MCF 10A (cell line): Measurements from ENCODE around the gene DFFA. TPM values are rescaled to one million over a fixed set of nuclear protein-coding genes. Genes with fewer than 3 reads are reported as not detected.
A peak's percentile ranks its signal among the peaks of the same experiment; 100 is the strongest.
"Not testable (repeated sequence)": the region's sequence is repeated elsewhere in the genome, so short reads cannot be mapped to it uniquely, and the experiment has no call there.

Experiments used
- BruUV-seq: library from RNA; stranded (reverse); fragments of 400-500 nt; replicated peaks from 2 replicates; lab custom pipeline; 2021; lab: Mats Ljungman, UMichigan
- CTCF ChIA-PET: fragments of 300-600 bp; sonication (Branson Sonifier 250); formaldehyde crosslinking; extraction: SDS; loops from one replicate; lab custom pipeline; 2021; ENCODE audit warnings: antibody characterized with exemption, inconsistent platforms; lab: Yijun Ruan, JAX
- POLR2A ChIA-PET: fragments of 300-600, 350-650 bp; sonication (Branson Sonifier 250); formaldehyde crosslinking; extraction: SDS; loops from one replicate; lab custom pipeline; 2020; ENCODE audit warnings: antibody characterized with exemption, inconsistent platforms; lab: Yijun Ruan, JAX
- DNase-seq: peaks from one replicate; pipeline ENCODE4 v3.0.0-alpha.2; 2018; ENCODE audit not compliant: unreplicated experiment
- H3K27ac Mint-ChIP-seq: one replicate; pipeline ENCODE4 v1.8.0; 2022; ENCODE audit warnings: mild to moderate bottlenecking, low read depth, mixed read lengths; ENCODE audit not compliant: unreplicated experiment
- H3K27me3 Mint-ChIP-seq: one replicate; pipeline ENCODE4 v1.8.0; 2022; ENCODE audit warnings: mixed read lengths; ENCODE audit not compliant: insufficient read depth, unreplicated experiment
- H3K36me3 Mint-ChIP-seq: one replicate; pipeline ENCODE4 v1.8.0; 2022; ENCODE audit warnings: mild to moderate bottlenecking, moderate library complexity, mixed read lengths; ENCODE audit not compliant: insufficient read depth, unreplicated experiment
- H3K4me1 Mint-ChIP-seq: one replicate; pipeline ENCODE4 v1.8.0; 2022; ENCODE audit warnings: mixed read lengths; ENCODE audit not compliant: insufficient read depth, unreplicated experiment
- H3K4me3 Mint-ChIP-seq: one replicate; pipeline ENCODE4 v1.8.0; 2022; ENCODE audit warnings: mild to moderate bottlenecking, moderate library complexity, mixed read lengths; ENCODE audit not compliant: unreplicated experiment
- H3K9me3 Mint-ChIP-seq: one replicate; pipeline ENCODE4 v1.8.0; 2022; ENCODE audit warnings: mixed read lengths; ENCODE audit not compliant: unreplicated experiment
- CTCF ChIP-seq: fragments of 200-600 bp; IDR thresholded peaks from one replicate; pipeline ENCODE4 v1.8.0; 2022; ENCODE audit warnings: antibody characterized with exemption, mild to moderate bottlenecking; ENCODE audit not compliant: unreplicated experiment
- intact Hi-C: fragments of 100-400 bp; cut with micrococcal nuclease; formaldehyde crosslinking; loops from 2 replicates; pipeline ENCODE4 v1.14.1; 2022
- total RNA-seq: library from RNA; stranded (reverse); gene quantifications from 2 replicates; pipeline ENCODE4 v1.2.3, GENCODE V29; 2022

DFFA gene
- total RNA-seq, 1 experiment from 2014 or later = 51.3 TPM

GRCh38 chr1:10430216-10431069 lies 41.9 kb downstream of the DFFA start, which contains the start of gene CENPS:
Gene CENPS (plus strand): TSS chr1:10430433. CDS start chr1:10430518, 85 bp downstream.
- DNase-seq = peak; percentile 88
- H3K4me1 Mint-ChIP-seq = peaks cover 10% of the 10 kb centered on the region
- peak within 1 kb of the TSS; percentile 89 for H3K4me3 Mint-ChIP-seq
- no TSS peak for BruUV-seq
- intact Hi-C loops = loop anchor here (2.0 kb wide), 1 partner anchor 488 kb away; the partner anchor contains the start of genes LZIC and NMNAT1
- no peaks in the 10 kb centered on the region for H3K27me3 Mint-ChIP-seq
- peak within 1 kb of the TSS; percentile 87 for H3K27ac Mint-ChIP-seq
- POLR2A ChIA-PET = interaction anchor here (0.6 to 4.8 kb wide), 16 partner anchors 19 to 545 kb away, joined by 3 to 73 read pairs (median 4); partner anchors contain the start of genes CORT, DFFA, KIF1B and PEX14
- no peaks in the 10 kb centered on the region for H3K9me3 Mint-ChIP-seq
- TF ChIP-seq CTCF = peak; percentile 98
- CTCF ChIA-PET = interaction anchor here (0.5 to 8.2 kb wide), 32 partner anchors 9 to 505 kb away, joined by 3 to 119 read pairs (median 4); partner anchors contain the start of genes KIF1B and PEX14
- H3K36me3 Mint-ChIP-seq = peaks cover 5% of the 10 kb centered on the region

GRCh38 chr1:10429868-10430215 lies 42.5 kb downstream of the DFFA start:
- intact Hi-C loops = loop anchor here (2.0 to 5.0 kb wide), 2 partner anchors 487 to 563 kb away; partner anchors contain the start of genes LZIC and NMNAT1
- H3K27ac Mint-ChIP-seq = peak overlapping the region; percentile 87
- ChIA-PET CTCF (interaction anchor here (0.5 to 8.2 kb wide), 32 partner anchors 9 to 804 kb away, joined by 3 to 119 read pairs (median 4); partner anchors contain the start of genes KIF1B and PEX14), POLR2A (interaction anchor here (0.6 to 4.8 kb wide), 9 partner anchors 20 to 237 kb away, joined by 3 to 73 read pairs (median 5); partner anchors contain the start of genes CORT, PEX14 and PGD)
- TSS peak; percentile 45 for BruUV-seq
- peak overlapping the region; percentile 89 for H3K4me3 Mint-ChIP-seq
- no peak for TF ChIP-seq CTCF
- H3K27me3 Mint-ChIP-seq = no peaks in the 10 kb centered on the region
- H3K4me1 Mint-ChIP-seq = peaks cover 10% of the 10 kb centered on the region
- no peaks in the 10 kb centered on the region for H3K9me3 Mint-ChIP-seq
- no peak for DNase-seq
- H3K36me3 Mint-ChIP-seq = peaks cover 5% of the 10 kb centered on the region

- intact Hi-C loops = loop anchor here (1.0 to 5.0 kb wide), 3 partner anchors 52 to 562 kb away; partner anchors contain the start of gene KIF1B
- POLR2A ChIA-PET = interaction anchor here (0.7 to 4.8 kb wide), 5 partner anchors 28 to 486 kb away, joined by 3 to 73 read pairs (median 3); partner anchors contain the start of genes LZIC and NMNAT1
- no peak for TF ChIP-seq CTCF
- Mint-ChIP-seq H3K9me3 (no peaks in the 10 kb centered on the region), H3K27ac (no peak overlapping the region), H3K36me3 (peaks cover 5% of the 10 kb centered on the region), H3K4me1 (peaks cover 10% of the 10 kb centered on the region), H3K4me3 (peak overlapping the region; percentile 89), H3K27me3 (no peaks in the 10 kb centered on the region)
- CTCF ChIA-PET = interaction anchor here (0.5 to 8.2 kb wide), 23 partner anchors 9 to 803 kb away, joined by 3 to 119 read pairs (median 4); partner anchors contain the start of genes CORT and KIF1B
- BruUV-seq = no TSS peak
- DNase-seq = no peak
These were observed 43.3 kb downstream of the DFFA start for GRCh38 chr1:10428984-10429383.

- H3K4me3 Mint-ChIP-seq, H3K27ac Mint-ChIP-seq, POLR2A ChIA-PET, H3K27me3 Mint-ChIP-seq, H3K4me1 Mint-ChIP-seq, DNase-seq, BruUV-seq, H3K9me3 Mint-ChIP-seq, H3K36me3 Mint-ChIP-seq: not testable (repeated sequence)
- intact Hi-C loops = loop anchor here (5.0 kb wide), 1 partner anchor 559 kb away; no protein-coding TSS in a partner anchor
- CTCF ChIA-PET = interaction anchor here (0.7 to 8.2 kb wide), 3 partner anchors 33 to 67 kb away, joined by 3 to 119 read pairs (median 4); no protein-coding TSS in a partner anchor
These were observed 45.8 kb downstream of the DFFA start for GRCh38 chr1:10426535-10426848.

- peaks cover 11% of the 10 kb centered on the region for H3K36me3 Mint-ChIP-seq
- H3K27ac Mint-ChIP-seq, BruUV-seq, H3K4me3 Mint-ChIP-seq, H3K9me3 Mint-ChIP-seq, DNase-seq, H3K27me3 Mint-ChIP-seq, POLR2A ChIA-PET, H3K4me1 Mint-ChIP-seq: not testable (repeated sequence)
- intact Hi-C loops = loop anchor here (5.0 kb wide), 1 partner anchor 559 kb away; no protein-coding TSS in a partner anchor
- CTCF ChIA-PET = interaction anchor here (0.7 to 8.2 kb wide), 3 partner anchors 33 to 68 kb away, joined by 3 to 119 read pairs (median 4); no protein-coding TSS in a partner anchor
These were observed 46.3 kb downstream of the DFFA start for GRCh38 chr1:10425826-10426534.
